H1 (cell line): Measurements from ENCODE around the gene VWA7. TPM values are rescaled to one million over a fixed set of nuclear protein-coding genes. Genes with fewer than 3 reads are reported as not detected.

Experiments used
- BACH1 ChIP-seq: IDR thresholded peaks from 2 replicates; pipeline ENCODE4 v1.6.1; 2012; ENCODE audit warnings: low read length, improper control_type of control experiment
- BCL11A ChIP-seq, 2 experiments: IDR thresholded peaks; one replicate each; pipeline ENCODE4 v1.6.1; 2011; ENCODE audit warnings: low read depth in 2 of 2, low read length in 2 of 2, mild to moderate bottlenecking in 2 of 2
- BRCA1 ChIP-seq: IDR thresholded peaks from 2 replicates; pipeline ENCODE4 v1.6.1; 2012; ENCODE audit warnings: low read depth, low read length, improper control_type of control experiment
- CBX8 ChIP-seq: fragments of 300-800, 300-1000 bp; sonication (generic); IDR thresholded peaks from 2 replicates; pipeline ENCODE4 v1.7.1; 2016; ENCODE audit warnings: low read depth, low read length, borderline replicate concordance
- CEBPB ChIP-seq: IDR thresholded peaks from 2 replicates; pipeline ENCODE4 v1.6.1; 2012; ENCODE audit warnings: low read depth, low read length
- HDAC2 ChIP-seq, 2 experiments: fragments of 300-600 bp in 1 of 2; sonication (generic) in 1 of 2; IDR thresholded peaks; 2 replicates each; pipeline ENCODE4 v1.6.1; 2011 to 2012; ENCODE audit warnings: low read depth in 2 of 2, low read length in 2 of 2, mild to moderate bottlenecking in 2 of 2, moderate library complexity in 2 of 2, borderline replicate concordance in 1 of 2, inconsistent platforms in 1 of 2
- JUN ChIP-seq: IDR thresholded peaks from 2 replicates; pipeline ENCODE4 v1.6.1; 2011; ENCODE audit warnings: low read depth, mild to moderate bottlenecking, improper control_type of control experiment, low read length
- PHF8 ChIP-seq: fragments of 200-600 bp; sonication (generic); conservative IDR thresholded peaks from 2 replicates; pipeline ENCODE4 v1.7.1; 2012; ENCODE audit warnings: low read depth, mild to moderate bottlenecking, inconsistent platforms, low read length, moderate library complexity
- POLR2A ChIP-seq, 2 experiments: IDR thresholded peaks; 1 replicate in 1 of 2; 2 replicates in 1 of 2; pipeline ENCODE4 v1.6.1; 2011; ENCODE audit warnings: low read depth in 2 of 2, low read length in 2 of 2, mild to moderate bottlenecking in 2 of 2; ENCODE audit errors: control extremely low read depth in 1 of 2
- POLR2AphosphoS5 ChIP-seq: IDR thresholded peaks from 2 replicates; pipeline ENCODE4 v1.6.1; 2011; ENCODE audit warnings: low read depth, low read length
- RBBP5 ChIP-seq: IDR thresholded peaks from 2 replicates; pipeline ENCODE4 v1.7.1; 2012; ENCODE audit warnings: low read depth, mild to moderate bottlenecking, inconsistent platforms, low read length, moderate library complexity, borderline replicate concordance
- RFX5 ChIP-seq: IDR thresholded peaks from 2 replicates; pipeline ENCODE4 v1.6.1; 2011; ENCODE audit warnings: low read depth, low read length, improper control_type of control experiment, borderline replicate concordance
- SIN3A ChIP-seq, 2 experiments: IDR thresholded peaks in 1 of 2; conservative IDR thresholded peaks in 1 of 2; 2 replicates each; pipeline ENCODE4 v1.6.1; 2011 to 2012; ENCODE audit warnings: low read length in 2 of 2, improper control_type of control experiment in 1 of 2, low read depth in 1 of 2, mild to moderate bottlenecking in 1 of 2
- TCF12 ChIP-seq: IDR thresholded peaks from 2 replicates; pipeline ENCODE4 v1.6.1; 2011; ENCODE audit warnings: low read depth, mild to moderate bottlenecking, low read length
- polyA plus RNA-seq, 7 experiments: library from polyadenylated mRNA; depleted of rRNA in 3 of 7; stranded (reverse) in 5 of 7; unstranded in 2 of 7; fragments of >200 nt in 5 of 7; fragments of 200-250 nt in 2 of 7; gene quantifications; 1 replicate in 5 of 7; 2 replicates in 1 of 7; 4 replicates in 1 of 7; pipeline versions ENCODE4 v1.2.1 to v1.2.3, GENCODE V29; 2011 to 2013; ENCODE audit warnings: missing spikeins in 2 of 7, mixed read lengths in 2 of 7
- total RNA-seq: library from RNA; stranded (reverse); fragmentation: NEBNext Ultra II Directional; extraction: Animal tissue kit (Norgen Biotek cat#: 25700); gene quantifications from 2 replicates; pipeline ENCODE4 v1.2.1, GENCODE V29; 2021
- TF ChIP-seq, protein P1 (sequence below): IDR thresholded peaks from 2 replicates; pipeline ENCODE4 v1.6.1; 2011; ENCODE audit warnings: low read length, improper control_type of control experiment
- TF ChIP-seq, protein P2 (sequence below): IDR thresholded peaks from 2 replicates; pipeline ENCODE4 v1.6.1; 2012; ENCODE audit warnings: low read length, inconsistent platforms
- TF ChIP-seq, protein P3 (sequence below): IDR thresholded peaks from 2 replicates; pipeline ENCODE4 v1.6.1; 2012; ENCODE audit warnings: inconsistent platforms

Gene VWA7
- total and polyA plus RNA-seq, 2 of the 8 experiments (the other 6 are each of a cell fraction or from before 2014, with no cell fraction given): 0.82 to 2.1 TPM

DNA sequence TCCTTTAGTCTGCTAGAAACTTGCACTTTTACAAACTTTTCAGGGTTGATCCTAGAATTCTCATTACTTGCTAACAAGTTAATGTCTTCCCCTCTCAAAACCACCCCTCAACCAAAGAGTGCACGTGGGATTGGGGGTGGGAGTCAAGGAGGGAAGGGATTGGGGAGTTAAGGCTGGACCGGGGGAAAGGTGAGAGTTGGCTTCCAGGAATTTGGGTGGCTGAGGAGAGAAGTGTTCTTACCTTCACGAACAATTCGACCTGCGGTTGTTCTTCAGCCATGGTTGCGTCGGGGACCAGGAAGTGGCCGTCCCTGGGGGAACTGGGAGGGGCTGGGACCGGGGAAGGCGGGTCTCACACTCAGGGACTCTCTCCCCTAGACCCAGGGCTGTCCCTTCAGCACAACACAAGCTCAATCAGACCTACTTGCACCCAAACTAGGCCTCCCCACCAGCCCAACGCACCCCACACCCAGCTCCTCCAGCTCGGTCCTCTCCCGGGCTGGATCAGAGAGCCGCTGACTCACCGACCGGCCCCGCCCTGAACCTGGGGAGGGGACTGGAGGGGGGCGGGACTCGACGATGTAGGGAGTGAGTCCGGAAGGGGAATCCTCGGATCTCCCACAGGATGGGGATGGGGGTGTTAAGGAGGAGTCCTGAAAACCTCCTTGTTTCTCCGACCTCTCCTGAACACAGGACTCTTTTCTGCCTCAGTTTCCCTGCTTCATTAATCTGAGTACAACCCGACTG, 40.9 kb downstream of the VWA7 start, which contains the start of gene CLIC1 (continued):
- TF ChIP-seq RBBP5 (0 out of 2 replicates have a peak, but pooled peaks have one; percentile 11), POLR2AphosphoS5 (0 out of 2 replicates have a peak, but pooled peaks have one; percentile 58), TCF12 (no peak), POLR2A (IDR thresholded peaks at IDR 0.05; ENCODE audit: control extremely low read depth in 1 of 2, low read depth in 2 of 2, low read length in 2 of 2) (peak in 1 of 2 experiments; percentile 78; a peak in 2 of 3 replicates), PHF8 (peak; percentile 57), CEBPB (no peak), BCL11A (IDR thresholded peaks at IDR 0.05; ENCODE audit: low read depth in 2 of 2, low read length in 2 of 2) (no peak), BACH1 (no peak), HDAC2 (IDR thresholded peaks at IDR 0.05; ENCODE audit: borderline replicate concordance in 1 of 2, low read depth in 2 of 2, low read length in 2 of 2) (peak in 1 of 2 experiments; percentile 49; a peak in 1 of 4 replicates), BRCA1 (no peak), SIN3A (conservative IDR thresholded peaks at IDR 0.05 in 1 of 2, IDR thresholded peaks at IDR 0.05 in 1 of 2; ENCODE audit: low read depth in 1 of 2, low read length in 2 of 2) (peak; percentile 5 to 22; a peak in 1 of 4 replicates), CBX8 (no peak), RFX5 (no peak), JUN (no peak)
- TF ChIP-seq, protein P1, sequence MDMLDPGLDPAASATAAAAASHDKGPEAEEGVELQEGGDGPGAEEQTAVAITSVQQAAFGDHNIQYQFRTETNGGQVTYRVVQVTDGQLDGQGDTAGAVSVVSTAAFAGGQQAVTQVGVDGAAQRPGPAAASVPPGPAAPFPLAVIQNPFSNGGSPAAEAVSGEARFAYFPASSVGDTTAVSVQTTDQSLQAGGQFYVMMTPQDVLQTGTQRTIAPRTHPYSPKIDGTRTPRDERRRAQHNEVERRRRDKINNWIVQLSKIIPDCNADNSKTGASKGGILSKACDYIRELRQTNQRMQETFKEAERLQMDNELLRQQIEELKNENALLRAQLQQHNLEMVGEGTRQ: no peak
- TF ChIP-seq, protein P2, sequence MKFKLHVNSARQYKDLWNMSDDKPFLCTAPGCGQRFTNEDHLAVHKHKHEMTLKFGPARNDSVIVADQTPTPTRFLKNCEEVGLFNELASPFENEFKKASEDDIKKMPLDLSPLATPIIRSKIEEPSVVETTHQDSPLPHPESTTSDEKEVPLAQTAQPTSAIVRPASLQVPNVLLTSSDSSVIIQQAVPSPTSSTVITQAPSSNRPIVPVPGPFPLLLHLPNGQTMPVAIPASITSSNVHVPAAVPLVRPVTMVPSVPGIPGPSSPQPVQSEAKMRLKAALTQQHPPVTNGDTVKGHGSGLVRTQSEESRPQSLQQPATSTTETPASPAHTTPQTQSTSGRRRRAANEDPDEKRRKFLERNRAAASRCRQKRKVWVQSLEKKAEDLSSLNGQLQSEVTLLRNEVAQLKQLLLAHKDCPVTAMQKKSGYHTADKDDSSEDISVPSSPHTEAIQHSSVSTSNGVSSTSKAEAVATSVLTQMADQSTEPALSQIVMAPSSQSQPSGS: no peak
- TF ChIP-seq, protein P3, sequence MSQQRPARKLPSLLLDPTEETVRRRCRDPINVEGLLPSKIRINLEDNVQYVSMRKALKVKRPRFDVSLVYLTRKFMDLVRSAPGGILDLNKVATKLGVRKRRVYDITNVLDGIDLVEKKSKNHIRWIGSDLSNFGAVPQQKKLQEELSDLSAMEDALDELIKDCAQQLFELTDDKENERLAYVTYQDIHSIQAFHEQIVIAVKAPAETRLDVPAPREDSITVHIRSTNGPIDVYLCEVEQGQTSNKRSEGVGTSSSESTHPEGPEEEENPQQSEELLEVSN: no peak; the same call in 1 of the 2 replicates
- TF ChIP-seq, all 59 proteins: peak for 13
